Hepatocyte (in vitro differentiated cells): Measurements from ENCODE around the gene CDH18. TPM values are rescaled to one million over a fixed set of nuclear protein-coding genes. Genes with fewer than 3 reads are reported as not detected.

Source experiments
- DNase-seq: peaks from one replicate; pipeline ENCODE4 v3.0.0-alpha.2; 2016; ENCODE audit warnings: low spot score
- H2AFZ ChIP-seq: fragments of 200-600 bp; sonication (generic); 2 replicates; pipeline ENCODE4 v1.6.0; 2016; ENCODE audit warnings: antibody characterized with exemption, mild to moderate bottlenecking
- H3K27ac ChIP-seq: fragments of 200-600 bp; sonication (generic); 2 replicates; pipeline ENCODE4 v1.5.1; 2016; ENCODE audit warnings: mild to moderate bottlenecking
- H3K27me3 ChIP-seq: fragments of 200-600 bp; sonication (generic); 2 replicates; pipeline ENCODE4 v1.6.1; 2016
- H3K36me3 ChIP-seq: fragments of 200-600 bp; sonication (generic); replicated peaks from 2 replicates; pipeline ENCODE4 v1.5.1; 2016; ENCODE audit warnings: low read depth; ENCODE audit not compliant: insufficient read depth
- H3K4me1 ChIP-seq: fragments of 200-600 bp; sonication (generic); 2 replicates; pipeline ENCODE4 v1.5.1; 2016; ENCODE audit warnings: mild to moderate bottlenecking, moderate library complexity; ENCODE audit not compliant: insufficient read depth
- H3K4me2 ChIP-seq: fragments of 200-600 bp; sonication (generic); 2 replicates; pipeline ENCODE4 v1.6.0; 2016
- H3K4me3 ChIP-seq: fragments of 200-600 bp; sonication (generic); 2 replicates; pipeline ENCODE4 v1.5.1; 2016; ENCODE audit warnings: mild to moderate bottlenecking
- H3K79me2 ChIP-seq: fragments of 200-600 bp; sonication (generic); 2 replicates; pipeline ENCODE4 v1.6.0; 2017; ENCODE audit warnings: mild to moderate bottlenecking
- H3K9me2 ChIP-seq: fragments of 200-600 bp; sonication (generic); replicated peaks from 2 replicates; pipeline ENCODE4 v1.6.0; 2017; ENCODE audit warnings: mild to moderate bottlenecking; ENCODE audit not compliant: insufficient read depth
- H3K9me3 ChIP-seq: fragments of 200-600 bp; sonication (generic); 2 replicates; pipeline ENCODE4 v1.5.1; 2016; ENCODE audit warnings: low read depth, mild to moderate bottlenecking
- H4K20me1 ChIP-seq: fragments of 200-600 bp; sonication (generic); 2 replicates; pipeline ENCODE4 v1.6.0; 2016; ENCODE audit warnings: mild to moderate bottlenecking; ENCODE audit not compliant: insufficient read depth, poor library complexity, severe bottlenecking
- EZH2 ChIP-seq: fragments of 200-600 bp; sonication (generic); IDR thresholded peaks from 2 replicates; pipeline ENCODE4 v1.6.1; 2016; ENCODE audit warnings: antibody characterized with exemption, mild to moderate bottlenecking, borderline replicate concordance
- EZH2phosphoT487 ChIP-seq: fragments of 200-600 bp; sonication (generic); IDR thresholded peaks from one replicate; pipeline ENCODE4 v1.6.1; 2018; ENCODE audit warnings: antibody characterized with exemption, mild to moderate bottlenecking, low read depth, moderate library complexity; ENCODE audit not compliant: unreplicated experiment, severe bottlenecking
- WGBS: methylation state at CpG from one replicate; pipeline ENCODE4 v1.1.6; 2016; ENCODE audit warnings: low lambda C conversion rate; ENCODE audit errors: missing lambda C conversion rate; 5-methylcytosine and 5-hydroxymethylcytosine counted together
- polyA plus RNA-seq: library from polyadenylated mRNA; unstranded; fragments of >200 nt; fragmentation: Nextera tagmentation; extraction: Ambion mirVana; gene quantifications from 2 replicates; pipeline ENCODE4 v1.2.1, GENCODE V29; 2016
- total RNA-seq: library from RNA; depleted of rRNA; stranded (reverse); fragments of >200 nt; gene quantifications from 2 replicates; pipeline ENCODE4 v1.2.3, GENCODE V29; 2014
- TF ChIP-seq, protein P1 (sequence below): fragments of 200-600 bp; sonication (generic); IDR thresholded peaks from 2 replicates; pipeline ENCODE4 v1.5.1; 2016; ENCODE audit warnings: antibody characterized with exemption, mild to moderate bottlenecking; ENCODE audit not compliant: poor library complexity

The CDH18 gene
- total and polyA plus RNA-seq, 2 experiments from 2014 or later, result 0.71 to 1.5 TPM

DNA sequence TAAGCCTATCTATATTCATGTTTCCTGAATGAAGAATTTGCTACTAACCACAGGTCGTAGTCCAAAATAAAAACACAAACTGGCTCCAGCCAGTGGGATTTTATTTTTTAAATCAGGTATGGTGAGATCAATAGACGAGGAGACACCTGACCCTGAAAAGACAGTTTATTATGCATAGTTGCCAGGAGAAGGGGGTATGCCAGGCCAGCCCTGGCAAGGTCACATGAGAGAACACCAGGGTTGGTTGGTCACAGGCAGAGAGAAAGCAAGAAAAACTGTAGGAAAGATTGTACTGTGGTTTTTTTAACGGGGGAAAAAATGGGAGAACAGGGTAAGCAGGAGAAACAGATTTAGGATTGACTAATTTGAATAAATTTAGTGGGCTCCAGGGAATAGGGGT, 125.3 kb downstream of the CDH18 start:
- no peaks in the 10 kb centered on the region for H4K20me1 ChIP-seq
- no peak overlapping the region for H3K27ac ChIP-seq
- no peaks in the 10 kb centered on the region for H3K36me3 ChIP-seq
- H3K4me3 ChIP-seq, result no peak overlapping the region
- H2AFZ ChIP-seq, result no peak overlapping the region
- no peaks in the 10 kb centered on the region for H3K9me2 ChIP-seq
- H3K4me2 ChIP-seq, result no peak overlapping the region
- no peaks in the 10 kb centered on the region for H3K27me3 ChIP-seq
- 79% methylated on average over 3 of the region's 3 CpGs for WGBS
- H3K9me3 ChIP-seq, result no peaks in the 10 kb centered on the region
- TF ChIP-seq EZH2 (no peak), EZH2phosphoT487 (no peak)
- TF ChIP-seq, protein P1, sequence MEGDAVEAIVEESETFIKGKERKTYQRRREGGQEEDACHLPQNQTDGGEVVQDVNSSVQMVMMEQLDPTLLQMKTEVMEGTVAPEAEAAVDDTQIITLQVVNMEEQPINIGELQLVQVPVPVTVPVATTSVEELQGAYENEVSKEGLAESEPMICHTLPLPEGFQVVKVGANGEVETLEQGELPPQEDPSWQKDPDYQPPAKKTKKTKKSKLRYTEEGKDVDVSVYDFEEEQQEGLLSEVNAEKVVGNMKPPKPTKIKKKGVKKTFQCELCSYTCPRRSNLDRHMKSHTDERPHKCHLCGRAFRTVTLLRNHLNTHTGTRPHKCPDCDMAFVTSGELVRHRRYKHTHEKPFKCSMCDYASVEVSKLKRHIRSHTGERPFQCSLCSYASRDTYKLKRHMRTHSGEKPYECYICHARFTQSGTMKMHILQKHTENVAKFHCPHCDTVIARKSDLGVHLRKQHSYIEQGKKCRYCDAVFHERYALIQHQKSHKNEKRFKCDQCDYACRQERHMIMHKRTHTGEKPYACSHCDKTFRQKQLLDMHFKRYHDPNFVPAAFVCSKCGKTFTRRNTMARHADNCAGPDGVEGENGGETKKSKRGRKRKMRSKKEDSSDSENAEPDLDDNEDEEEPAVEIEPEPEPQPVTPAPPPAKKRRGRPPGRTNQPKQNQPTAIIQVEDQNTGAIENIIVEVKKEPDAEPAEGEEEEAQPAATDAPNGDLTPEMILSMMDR, result no peak
- no peaks in the 10 kb centered on the region for H3K4me1 ChIP-seq
- DNase-seq, result no peak
- H3K79me2 ChIP-seq, result no peaks in the 10 kb centered on the region

DNA sequence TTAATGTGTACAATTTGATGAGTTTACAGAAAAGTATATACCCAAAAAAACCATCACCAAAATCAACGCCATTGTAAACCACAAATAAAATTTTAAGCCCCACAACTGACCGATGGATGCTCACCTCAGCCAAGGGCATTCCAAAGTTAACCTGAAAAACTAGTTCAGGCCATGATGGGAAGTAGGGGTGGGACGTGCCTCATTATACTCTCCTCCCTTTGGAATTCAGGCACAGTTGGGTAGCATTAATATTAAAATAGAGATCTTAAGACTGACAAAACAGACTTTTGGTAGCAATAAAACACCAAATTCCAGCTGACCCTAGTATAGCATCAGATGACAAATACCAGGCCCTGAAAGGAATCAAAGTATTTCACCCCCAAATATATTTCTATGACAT, 129.0 kb downstream of the CDH18 start:
- 79% methylated on average over 3 of the region's 3 CpGs for WGBS
- Histone ChIP-seq H3K9me2 (no peaks in the 10 kb centered on the region), H3K27me3 (no peaks in the 10 kb centered on the region), H3K79me2 (no peaks in the 10 kb centered on the region), H3K36me3 (no peaks in the 10 kb centered on the region), H3K4me3 (no peak overlapping the region), H3K9me3 (no peaks in the 10 kb centered on the region), H3K4me2 (no peak overlapping the region), H3K27ac (no peak overlapping the region), H2AFZ (no peak overlapping the region), H4K20me1 (no peaks in the 10 kb centered on the region), H3K4me1 (no peaks in the 10 kb centered on the region)
- TF ChIP-seq EZH2, result no peak
- TF ChIP-seq, protein P1, result no peak
- TF ChIP-seq EZH2phosphoT487, result no peak
- DNase-seq, result no peak

DNA sequence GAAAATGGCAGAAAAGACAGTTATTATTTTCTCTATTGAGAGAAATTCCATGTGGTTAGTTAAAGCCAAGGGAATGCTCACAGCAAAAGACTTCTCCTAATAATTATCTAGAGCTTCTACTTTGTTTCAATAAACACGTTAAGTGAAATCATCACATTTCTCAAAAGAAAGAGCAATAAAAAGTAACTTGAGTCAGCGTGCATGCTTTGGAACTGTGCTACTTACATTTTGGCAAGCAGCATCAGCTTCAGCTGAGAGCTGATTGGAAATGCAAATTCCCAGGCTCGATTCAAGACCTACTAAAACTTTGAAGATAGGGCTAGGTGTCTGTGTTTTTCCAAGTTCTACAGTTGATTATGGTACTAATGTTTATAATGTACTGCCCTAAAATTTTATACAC, 132.1 kb downstream of the CDH18 start:
- Histone ChIP-seq H3K27me3 (no peaks in the 10 kb centered on the region), H4K20me1 (no peaks in the 10 kb centered on the region), H3K27ac (no peak overlapping the region), H3K79me2 (no peaks in the 10 kb centered on the region), H2AFZ (no peak overlapping the region), H3K36me3 (no peaks in the 10 kb centered on the region), H3K4me3 (no peak overlapping the region), H3K9me2 (no peaks in the 10 kb centered on the region), H3K9me3 (no peaks in the 10 kb centered on the region), H3K4me1 (no peaks in the 10 kb centered on the region), H3K4me2 (no peak overlapping the region)
- TF ChIP-seq EZH2 (no peak), EZH2phosphoT487 (no peak)
- TF ChIP-seq, protein P1, result no peak
- DNase-seq, result no peak
- WGBS, result 50% methylated on average over 3 of the region's 3 CpGs

DNA sequence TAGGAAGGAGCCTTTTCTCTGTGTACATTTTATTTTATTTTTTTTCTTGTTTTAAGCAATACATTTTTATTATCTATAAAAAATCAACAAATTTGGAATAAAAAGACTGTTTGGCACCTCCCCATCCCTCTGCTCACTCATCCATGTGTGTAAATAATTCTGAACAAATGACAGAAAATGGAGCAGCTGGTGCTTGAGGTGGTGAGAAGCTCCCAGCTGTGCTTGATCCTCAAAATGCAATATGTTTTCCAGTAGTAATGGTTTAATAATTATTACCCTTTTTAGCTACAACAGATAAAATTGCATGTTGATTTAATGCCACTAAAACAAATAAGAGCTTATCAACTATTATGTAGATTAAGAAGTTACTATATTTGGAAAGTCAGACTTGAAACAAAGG, 132.5 kb downstream of the CDH18 start:
- H3K27ac ChIP-seq, result no peak overlapping the region

More for the DNA sequence above, 132.5 kb downstream of the CDH18 start:
- Histone ChIP-seq H2AFZ (no peak overlapping the region), H3K36me3 (no peaks in the 10 kb centered on the region), H3K27me3 (no peaks in the 10 kb centered on the region), H3K4me3 (no peak overlapping the region), H3K4me2 (no peak overlapping the region), H3K4me1 (no peaks in the 10 kb centered on the region), H3K79me2 (no peaks in the 10 kb centered on the region), H4K20me1 (no peaks in the 10 kb centered on the region), H3K9me3 (no peaks in the 10 kb centered on the region), H3K9me2 (no peaks in the 10 kb centered on the region)
- no peak for DNase-seq
- no peak for TF ChIP-seq EZH2
- no peak for TF ChIP-seq EZH2phosphoT487
- TF ChIP-seq, protein P1, result no peak
